ENCODE measurements around the gene PRM1.
A peak's percentile ranks its signal among the peaks of the same experiment; 100 is the strongest.
"Not testable (repeated sequence)": the region's sequence is repeated elsewhere in the genome, so short reads cannot be mapped to it uniquely, and the experiment has no call there.

The PRM1 gene

DNA sequence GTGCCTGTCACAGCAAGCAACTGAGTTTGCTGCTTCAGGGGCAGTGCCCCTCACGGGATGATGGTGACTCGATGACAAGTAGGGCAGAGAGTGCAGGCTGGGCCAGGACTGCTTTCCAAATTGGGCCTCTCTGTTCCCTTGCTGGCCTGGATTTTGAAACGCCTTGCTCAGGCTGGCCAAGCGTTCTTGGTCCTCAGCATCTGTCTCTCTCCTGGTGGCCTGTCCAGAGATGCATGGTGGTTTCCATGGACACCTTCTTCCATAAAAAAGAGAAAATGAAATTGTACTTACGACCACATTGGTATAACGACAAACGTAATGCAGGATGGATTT is 19.4 kb upstream of the PRM1 start:
- DNase-seq: no peak
- no peaks in the 10 kb centered on the region for H3K36me3 ChIP-seq (ENCODE audit: control insufficient read depth in 4 of 4, insufficient read depth in 4 of 4, low read length in 3 of 4)
- ChIA-PET POLR2A (no interaction called here), CTCF (interaction anchor here (1.1 to 1.8 kb wide), 2 partner anchors 46 to 336 kb away, joined by 3 to 6 read pairs; no protein-coding TSS in a partner anchor)
- WGBS (ENCODE audit: insufficient coverage): 100% methylated on average over 4 of the region's 7 CpGs
- H3K4me3 ChIP-seq (ENCODE audit: control insufficient read depth in 1 of 7, extremely low read depth in 1 of 7, insufficient read depth in 4 of 7, low read depth in 2 of 7, low read length in 6 of 7): no peak overlapping the region
- H3K27me3 ChIP-seq (replicated peaks in 2 of 5; ENCODE audit: control insufficient read depth in 4 of 5, insufficient read depth in 5 of 5, low read length in 4 of 5): no peaks in the 10 kb centered on the region
- no peak overlapping the region for H3K27ac ChIP-seq (ENCODE audit: insufficient read depth in 1 of 2, low read depth in 1 of 2, low read length in 2 of 2, poor library complexity in 1 of 2, severe bottlenecking in 2 of 2)
- H3K4me1 ChIP-seq (ENCODE audit: control extremely low read depth in 1 of 4, control insufficient read depth in 4 of 4, insufficient read depth in 4 of 4, low read length in 3 of 4): peaks cover 5 to 43% (median 33%) of the 10 kb centered on the region in 4 experiments
- peaks cover 0 to 5% (median 0%) of the 10 kb centered on the region in 5 experiments for H3K9me3 ChIP-seq (ENCODE audit: control extremely low read depth in 1 of 5, control insufficient read depth in 4 of 5, insufficient read depth in 2 of 5, low read depth in 1 of 5, low read length in 4 of 5)

- CTCF ChIA-PET: interaction anchor here (1.8 to 3.4 kb wide), 3 partner anchors 15 to 336 kb away, joined by 6 to 19 read pairs (median 15); no protein-coding TSS in a partner anchor
- Histone ChIP-seq H3K4me3 (ENCODE audit: control insufficient read depth in 1 of 7, extremely low read depth in 1 of 7, insufficient read depth in 4 of 7, low read depth in 2 of 7, low read length in 6 of 7) (no peak overlapping the region), H3K4me1 (ENCODE audit: control extremely low read depth in 1 of 4, control insufficient read depth in 4 of 4, insufficient read depth in 4 of 4, low read length in 3 of 4) (peaks cover 5 to 40% (median 31%) of the 10 kb centered on the region in 4 experiments), H3K27me3 (replicated peaks in 2 of 5; ENCODE audit: control insufficient read depth in 4 of 5, insufficient read depth in 5 of 5, low read length in 4 of 5) (no peaks in the 10 kb centered on the region), H3K27ac (ENCODE audit: insufficient read depth in 1 of 2, low read depth in 1 of 2, low read length in 2 of 2, poor library complexity in 1 of 2, severe bottlenecking in 2 of 2) (no peak overlapping the region), H3K9me3 (ENCODE audit: control extremely low read depth in 1 of 5, control insufficient read depth in 4 of 5, insufficient read depth in 2 of 5, low read depth in 1 of 5, low read length in 4 of 5) (peaks cover 0 to 5% (median 0%) of the 10 kb centered on the region in 5 experiments), H3K36me3 (ENCODE audit: control insufficient read depth in 4 of 4, insufficient read depth in 4 of 4, low read length in 3 of 4) (no peaks in the 10 kb centered on the region)
- 84% methylated on average over 4 of the region's 6 CpGs for WGBS (ENCODE audit: insufficient coverage)
- POLR2A ChIA-PET: no interaction called here
- DNase-seq: no peak
Observed at GRCh38 chr16:11299865-11300559, 18.9 kb upstream of the PRM1 start.

DNA sequence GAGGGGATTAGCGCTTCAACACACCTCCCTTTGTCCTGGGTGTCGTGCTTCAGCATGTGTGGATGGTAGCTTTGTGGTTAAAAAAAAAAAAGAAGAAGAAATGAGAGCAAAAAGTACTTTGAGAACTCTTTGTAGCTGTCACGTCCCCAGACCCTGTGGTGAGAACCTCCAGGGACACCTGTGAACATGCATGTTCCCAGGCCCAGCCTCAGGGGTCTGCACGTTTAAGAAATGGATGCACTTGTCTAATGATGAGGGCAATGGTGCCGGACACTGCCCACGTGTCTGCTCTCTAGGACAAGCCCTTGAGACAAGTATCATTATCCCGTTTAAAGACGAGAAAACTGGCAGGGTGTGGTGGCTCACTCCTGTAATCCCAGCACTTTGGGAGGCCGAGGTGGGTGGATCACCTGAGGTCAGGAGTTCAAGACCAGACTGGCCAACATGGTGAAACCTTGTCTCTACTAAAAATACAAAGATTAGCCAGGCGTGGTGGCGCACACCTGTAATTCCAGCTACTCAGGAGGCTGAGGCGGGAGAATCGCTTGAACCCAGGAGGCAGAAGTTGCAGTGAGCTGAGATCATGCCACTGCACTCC is 17.9 kb upstream of the PRM1 start:
- peaks cover 5 to 38% (median 30%) of the 10 kb centered on the region in 4 experiments for H3K4me1 ChIP-seq (ENCODE audit: control extremely low read depth in 1 of 4, control insufficient read depth in 4 of 4, insufficient read depth in 4 of 4, low read length in 3 of 4)
- CTCF ChIA-PET: interaction anchor here (0.8 to 3.4 kb wide), 14 partner anchors 9 to 349 kb away, joined by 3 to 19 read pairs (median 6); no protein-coding TSS in a partner anchor
- DNase-seq: peak in 1 of 3 donors; percentile 10
- H3K27ac ChIP-seq (ENCODE audit: insufficient read depth in 1 of 2, low read depth in 1 of 2, low read length in 2 of 2, poor library complexity in 1 of 2, severe bottlenecking in 2 of 2); H3K36me3 ChIP-seq (ENCODE audit: control insufficient read depth in 4 of 4, insufficient read depth in 4 of 4, low read length in 3 of 4); H3K9me3 ChIP-seq (ENCODE audit: control extremely low read depth in 1 of 5, control insufficient read depth in 4 of 5, insufficient read depth in 2 of 5, low read depth in 1 of 5, low read length in 4 of 5); H3K27me3 ChIP-seq (replicated peaks in 2 of 5; ENCODE audit: control insufficient read depth in 4 of 5, insufficient read depth in 5 of 5, low read length in 4 of 5); H3K4me3 ChIP-seq (ENCODE audit: control insufficient read depth in 1 of 7, extremely low read depth in 1 of 7, insufficient read depth in 4 of 7, low read depth in 2 of 7, low read length in 6 of 7); POLR2A ChIA-PET: not testable (repeated sequence)
- WGBS (ENCODE audit: insufficient coverage): 83% methylated on average over 10 of the region's 13 CpGs

DNA sequence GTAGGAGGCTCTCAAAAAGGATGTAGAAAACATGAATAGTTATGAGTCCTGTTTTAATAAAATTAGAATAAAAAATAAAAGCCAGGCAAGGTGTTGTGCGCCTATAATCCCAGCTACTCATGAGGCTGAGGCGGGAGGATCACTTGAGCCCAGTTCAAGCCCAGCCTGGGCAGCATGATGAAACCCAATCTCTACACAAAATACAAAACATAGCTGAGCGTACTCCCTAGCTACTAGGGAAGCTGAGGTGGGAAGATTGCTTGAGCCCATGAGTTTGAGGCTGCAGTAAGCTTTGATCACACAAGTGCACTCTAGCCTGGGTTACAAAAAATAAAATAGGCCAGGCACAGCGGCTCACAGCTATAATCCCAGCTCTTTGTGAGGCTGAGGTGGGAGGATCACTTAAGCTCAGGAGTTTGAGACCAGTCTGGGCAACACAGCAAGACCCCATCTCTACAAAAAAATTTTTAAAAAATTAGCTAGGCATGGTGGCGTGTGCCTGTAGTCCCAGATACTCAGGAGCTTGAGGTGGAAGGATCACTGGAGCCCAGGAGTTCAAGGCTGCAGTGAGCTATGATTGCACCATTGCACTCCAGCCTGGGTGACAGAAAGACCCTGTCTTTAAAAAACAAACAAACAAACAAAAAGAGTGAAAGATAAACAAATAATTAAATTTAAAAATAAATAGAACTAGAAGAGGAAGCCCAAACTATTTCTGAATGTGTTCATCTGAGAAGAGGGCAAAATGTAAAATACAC is 17.2 kb upstream of the PRM1 start:
- Histone ChIP-seq H3K4me3 (ENCODE audit: control insufficient read depth in 1 of 7, extremely low read depth in 1 of 7, insufficient read depth in 4 of 7, low read depth in 2 of 7, low read length in 6 of 7) (no peak overlapping the region), H3K9me3 (ENCODE audit: control extremely low read depth in 1 of 5, control insufficient read depth in 4 of 5, insufficient read depth in 2 of 5, low read depth in 1 of 5, low read length in 4 of 5) (no peaks in the 10 kb centered on the region), H3K4me1 (ENCODE audit: control extremely low read depth in 1 of 4, control insufficient read depth in 4 of 4, insufficient read depth in 4 of 4, low read length in 3 of 4) (peaks cover 5 to 36% (median 30%) of the 10 kb centered on the region in 4 experiments), H3K36me3 (ENCODE audit: control insufficient read depth in 4 of 4, insufficient read depth in 4 of 4, low read length in 3 of 4) (no peaks in the 10 kb centered on the region), H3K27me3 (replicated peaks in 2 of 5; ENCODE audit: control insufficient read depth in 4 of 5, insufficient read depth in 5 of 5, low read length in 4 of 5) (no peaks in the 10 kb centered on the region), H3K27ac (ENCODE audit: insufficient read depth in 1 of 2, low read depth in 1 of 2, low read length in 2 of 2, poor library complexity in 1 of 2, severe bottlenecking in 2 of 2) (no peak overlapping the region)
- WGBS (ENCODE audit: insufficient coverage): 100% methylated on average over 2 of the region's 5 CpGs
- no peak for DNase-seq
- ChIA-PET POLR2A (interaction anchor here (0.6 to 1.7 kb wide), 5 partner anchors 11 to 57 kb away, joined by 3 to 11 read pairs (median 4); partner anchors contain the start of gene SOCS1), CTCF (interaction anchor here (0.8 to 3.4 kb wide), 22 partner anchors 9 to 348 kb away, joined by 3 to 19 read pairs (median 6); partner anchors contain the start of gene SOCS1)

GRCh38 chr16:11297492-11298142 is 16.5 kb upstream of the PRM1 start:
- ChIA-PET POLR2A (interaction anchor here (0.6 to 1.7 kb wide), 8 partner anchors 11 to 57 kb away, joined by 3 to 11 read pairs (median 4); partner anchors contain the start of gene SOCS1), CTCF (interaction anchor here (0.6 to 3.4 kb wide), 26 partner anchors 10 to 348 kb away, joined by 3 to 19 read pairs (median 5); partner anchors contain the start of gene SOCS1)
- WGBS (ENCODE audit: insufficient coverage): 4% methylated on average over 14 of the region's 19 CpGs
- peak; percentile 96 to 99 (median 98) for DNase-seq
- H3K9me3 ChIP-seq (ENCODE audit: control extremely low read depth in 1 of 5, control insufficient read depth in 4 of 5, insufficient read depth in 2 of 5, low read depth in 1 of 5, low read length in 4 of 5): no peaks in the 10 kb centered on the region
- no peaks in the 10 kb centered on the region for H3K36me3 ChIP-seq (ENCODE audit: control insufficient read depth in 4 of 4, insufficient read depth in 4 of 4, low read length in 3 of 4)
- H3K27ac ChIP-seq (ENCODE audit: insufficient read depth in 1 of 2, low read depth in 1 of 2, low read length in 2 of 2, poor library complexity in 1 of 2, severe bottlenecking in 2 of 2): no peak overlapping the region
- H3K4me3 ChIP-seq (ENCODE audit: control insufficient read depth in 1 of 7, extremely low read depth in 1 of 7, insufficient read depth in 4 of 7, low read depth in 2 of 7, low read length in 6 of 7): peak overlapping the region in 4 of 7 experiments; percentile 8 to 49 (median 24)
- H3K4me1 ChIP-seq (ENCODE audit: control extremely low read depth in 1 of 4, control insufficient read depth in 4 of 4, insufficient read depth in 4 of 4, low read length in 3 of 4): peaks cover 5 to 36% (median 30%) of the 10 kb centered on the region in 4 experiments
- H3K27me3 ChIP-seq (replicated peaks in 2 of 5; ENCODE audit: control insufficient read depth in 4 of 5, insufficient read depth in 5 of 5, low read length in 4 of 5): no peaks in the 10 kb centered on the region

GRCh38 chr16:11296706-11297491 is 15.8 kb upstream of the PRM1 start:
- Histone ChIP-seq H3K9me3 (ENCODE audit: control extremely low read depth in 1 of 5, control insufficient read depth in 4 of 5, insufficient read depth in 2 of 5, low read depth in 1 of 5, low read length in 4 of 5) (no peaks in the 10 kb centered on the region), H3K36me3 (ENCODE audit: control insufficient read depth in 4 of 4, insufficient read depth in 4 of 4, low read length in 3 of 4) (no peaks in the 10 kb centered on the region), H3K4me1 (ENCODE audit: control extremely low read depth in 1 of 4, control insufficient read depth in 4 of 4, insufficient read depth in 4 of 4, low read length in 3 of 4) (peaks cover 5 to 36% (median 30%) of the 10 kb centered on the region in 4 experiments), H3K4me3 (ENCODE audit: control insufficient read depth in 1 of 7, extremely low read depth in 1 of 7, insufficient read depth in 4 of 7, low read depth in 2 of 7, low read length in 6 of 7) (peak overlapping the region in 4 of 7 experiments; percentile 8 to 49 (median 18)), H3K27ac (ENCODE audit: insufficient read depth in 1 of 2, low read depth in 1 of 2, low read length in 2 of 2, poor library complexity in 1 of 2, severe bottlenecking in 2 of 2) (no peak overlapping the region), H3K27me3 (replicated peaks in 2 of 5; ENCODE audit: control insufficient read depth in 4 of 5, insufficient read depth in 5 of 5, low read length in 4 of 5) (no peaks in the 10 kb centered on the region)
- CTCF ChIA-PET: interaction anchor here (0.6 to 3.4 kb wide), 24 partner anchors 11 to 247 kb away, joined by 3 to 19 read pairs (median 4); partner anchors contain the start of gene SOCS1
- POLR2A ChIA-PET: interaction anchor here (0.6 to 1.7 kb wide), 7 partner anchors 12 to 827 kb away, joined by 3 to 11 read pairs (median 4); partner anchors contain the start of gene SOCS1
- 57% methylated on average over 3 of the region's 10 CpGs for WGBS (ENCODE audit: insufficient coverage)
- DNase-seq: peak in 2 of 3 donors; percentile 46 to 66

Measured in common myeloid progenitor, CD34-positive (primary cell).